Measurements from ENCODE around the gene FGF14.

FGF14 gene

DNA sequence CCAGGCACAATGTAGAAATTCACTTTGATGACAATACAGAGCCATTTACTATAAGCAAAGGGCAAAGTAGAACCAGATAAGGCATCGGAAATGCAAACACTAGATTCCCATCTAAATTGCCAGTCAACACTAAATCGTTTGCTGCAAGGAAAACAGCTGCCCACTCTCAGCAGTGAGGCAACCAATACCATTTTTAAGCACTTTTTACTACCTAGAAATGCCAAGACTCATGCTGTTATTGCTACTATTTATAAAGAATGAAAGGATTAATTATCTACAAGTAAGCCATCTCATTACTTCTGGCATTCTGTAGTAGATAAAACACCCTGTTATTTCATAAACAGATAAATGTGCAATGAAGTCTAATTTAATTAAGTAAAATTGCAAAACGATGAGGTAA lies 422.0 kb downstream of the FGF14 start:
- Histone ChIP-seq H3K27ac (no peak overlapping the region), H3K4me3 (no peak overlapping the region)
- no peak for DNase-seq (ENCODE audit: low spot score)
- TF ChIP-seq CTCF (IDR thresholded peaks at IDR 0.05): no peak

DNA sequence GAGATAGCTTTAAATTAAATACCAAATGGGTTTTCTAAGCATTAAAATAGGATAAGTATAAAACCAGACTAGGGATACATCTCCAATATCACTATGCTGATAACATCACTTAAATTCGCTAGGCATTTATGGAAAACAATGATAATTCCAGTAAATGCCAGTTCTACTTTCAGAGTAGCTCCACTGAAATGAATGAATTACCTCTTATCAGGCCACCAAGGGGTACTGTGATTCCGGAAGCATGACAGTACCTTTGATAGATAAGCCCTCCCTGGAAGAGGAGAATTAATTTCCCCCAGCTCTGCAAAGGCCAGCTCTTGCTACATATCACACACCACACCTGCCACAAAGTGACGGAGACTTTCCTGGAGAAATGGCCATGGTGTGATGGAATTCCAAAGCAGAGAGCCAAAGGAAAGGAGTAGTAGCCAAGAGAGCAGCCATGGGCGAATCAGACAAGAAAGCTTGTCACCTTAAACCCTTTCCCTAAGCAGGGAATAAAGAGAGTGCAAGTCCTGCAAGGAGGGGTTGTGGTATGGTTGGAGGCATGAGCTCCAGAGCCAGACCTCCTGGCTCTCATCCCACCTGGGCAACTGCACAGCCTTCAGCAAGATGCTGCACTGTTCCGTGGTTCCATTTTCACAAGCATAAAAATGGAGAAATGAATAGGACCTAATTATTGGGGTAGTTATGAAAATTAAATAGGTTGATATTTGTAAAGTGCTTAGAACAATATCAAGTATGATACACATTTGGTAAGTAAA lies 423.1 kb downstream of the FGF14 start:
- DNase-seq (ENCODE audit: low spot score): no peak
- Histone ChIP-seq H3K27ac (no peak overlapping the region), H3K4me3 (no peak overlapping the region)
- TF ChIP-seq CTCF (IDR thresholded peaks at IDR 0.05): no peak

GRCh38 chr13:101977475-101977874 lies 424.4 kb downstream of the FGF14 start:
- Histone ChIP-seq H3K4me3 (no peak overlapping the region), H3K27ac (peak overlapping the region in 1 of 2 donors; percentile 36)
- TF ChIP-seq CTCF (IDR thresholded peaks at IDR 0.05): no peak

DNA sequence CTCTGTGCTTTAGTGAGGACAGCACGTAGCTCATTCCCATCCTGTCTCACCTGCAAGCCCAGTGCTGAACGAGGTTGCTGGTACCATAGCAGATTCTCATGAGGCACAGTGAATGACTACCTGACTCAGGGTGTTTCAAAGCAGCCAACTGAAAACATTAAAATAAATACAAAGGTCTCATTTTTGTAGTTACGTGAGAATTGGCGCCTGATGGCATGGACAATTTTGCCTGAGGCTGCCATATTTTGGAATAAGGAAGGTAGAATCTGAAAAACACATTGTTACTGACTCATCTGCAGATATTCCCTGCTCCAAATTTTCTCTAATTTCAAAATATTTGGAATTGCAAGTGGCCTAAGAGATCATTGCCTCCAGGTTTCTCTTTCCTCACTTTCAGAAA lies 429.7 kb downstream of the FGF14 start:
- no peak for DNase-seq (ENCODE audit: low spot score)
- Histone ChIP-seq H3K27ac (no peak overlapping the region), H3K4me3 (no peak overlapping the region)
- TF ChIP-seq CTCF (IDR thresholded peaks at IDR 0.05): no peak

More at GRCh38 chr13:101977475-101977874, 424.4 kb downstream of the FGF14 start:
- DNase-seq (ENCODE audit: low spot score): no peak

GRCh38 chr13:101970341-101970740 lies 431.5 kb downstream of the FGF14 start:
- no peak overlapping the region for H3K4me3 ChIP-seq
- TF ChIP-seq CTCF (IDR thresholded peaks at IDR 0.05): no peak
- no peak for DNase-seq (ENCODE audit: low spot score)
- H3K27ac ChIP-seq: no peak overlapping the region

DNA sequence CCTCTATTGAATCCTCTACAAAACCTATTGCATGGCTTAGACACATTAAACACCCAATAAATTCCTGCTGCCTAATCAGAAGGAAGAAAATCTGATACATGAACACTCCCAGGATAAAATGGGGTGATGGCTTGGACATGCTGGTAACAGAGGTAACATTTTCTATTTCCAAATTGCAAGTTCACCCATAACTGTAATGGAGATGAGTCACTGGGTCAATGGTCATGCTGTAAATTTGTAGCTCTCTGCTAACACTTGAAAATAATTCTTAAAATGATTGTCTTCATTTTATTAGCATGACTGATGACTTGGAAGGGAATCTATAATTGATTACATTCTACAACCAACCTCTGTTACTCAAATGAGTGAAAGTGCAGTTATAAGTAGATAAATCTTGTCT lies 434.1 kb downstream of the FGF14 start:
- DNase-seq (ENCODE audit: low spot score): no peak
- no peak for TF ChIP-seq CTCF (IDR thresholded peaks at IDR 0.05)
- Histone ChIP-seq H3K27ac (no peak overlapping the region), H3K4me3 (no peak overlapping the region)

DNA sequence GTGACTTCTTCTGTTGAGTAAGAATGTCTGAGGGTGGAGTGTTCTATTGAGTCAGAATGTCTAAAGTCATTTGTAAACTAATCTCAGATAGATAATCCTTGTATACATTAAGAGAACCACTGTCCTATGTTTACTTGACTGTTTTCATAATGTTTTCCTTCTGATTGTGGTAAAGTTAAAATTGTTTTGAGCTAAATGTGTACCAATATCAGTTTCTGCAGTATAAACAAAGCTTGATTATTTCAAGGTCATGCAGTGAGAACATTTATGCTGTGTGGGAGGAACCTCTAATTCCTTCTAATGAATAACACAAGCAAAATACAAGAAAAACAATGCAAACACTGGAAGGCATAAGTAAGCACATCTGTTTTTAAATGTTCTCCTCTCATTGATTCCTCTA lies 434.6 kb downstream of the FGF14 start:
- DNase-seq (ENCODE audit: low spot score): no peak
- Histone ChIP-seq H3K27ac (no peak overlapping the region), H3K4me3 (no peak overlapping the region)
- no peak for TF ChIP-seq CTCF (IDR thresholded peaks at IDR 0.05)

All from coronary artery (tissue), 2 donors.